SJSA1 (cell line): ENCODE data around the gene NXPH4. TPM values are rescaled to one million over a fixed set of nuclear protein-coding genes. Genes with fewer than 3 reads are reported as not detected.

Source experiments
- DNase-seq, 2 experiments: peaks; one replicate each; pipeline ENCODE4 v3.0.0-alpha.2; 2015 to 2020; ENCODE audit warnings: low spot score in 2 of 2, low read depth in 1 of 2
- H3K27ac ChIP-seq: fragments of 250-450 bp; sonication (Bioruptor Pico); 2 replicates; pipeline ENCODE4 v1.5.1; 2020; ENCODE audit warnings: mild to moderate bottlenecking, moderate library complexity
- H3K27me3 ChIP-seq: fragments of 250-450 bp; sonication (Bioruptor Pico); replicated peaks from 2 replicates; pipeline ENCODE4 v1.5.1; 2020; ENCODE audit warnings: mild to moderate bottlenecking, moderate library complexity
- H3K36me3 ChIP-seq: fragments of 250-450 bp; sonication (Bioruptor Pico); 2 replicates; pipeline ENCODE4 v1.5.1; 2020; ENCODE audit warnings: mild to moderate bottlenecking
- H3K4me1 ChIP-seq: fragments of 250-450 bp; sonication (Bioruptor Pico); replicated peaks from 2 replicates; pipeline ENCODE4 v1.6.1; 2021; ENCODE audit warnings: mild to moderate bottlenecking
- H3K4me3 ChIP-seq: fragments of 250-450 bp; sonication (Bioruptor Pico); 2 replicates; pipeline ENCODE4 v1.5.1; 2020; ENCODE audit warnings: mild to moderate bottlenecking
- H3K9me3 ChIP-seq: fragments of 250-450 bp; sonication (Bioruptor Pico); replicated peaks from 2 replicates; pipeline ENCODE4 v1.5.1; 2020; ENCODE audit warnings: mild to moderate bottlenecking
- total RNA-seq: library from RNA; depleted of rRNA; stranded (reverse); fragments of >200 nt; shearing (Covaris generic); gene quantifications from 2 replicates; pipeline ENCODE4 v1.2.3, GENCODE V29; 2014

The NXPH4 gene
- total RNA-seq, 1 experiment from 2014 or later: 0.13 TPM

DNA sequence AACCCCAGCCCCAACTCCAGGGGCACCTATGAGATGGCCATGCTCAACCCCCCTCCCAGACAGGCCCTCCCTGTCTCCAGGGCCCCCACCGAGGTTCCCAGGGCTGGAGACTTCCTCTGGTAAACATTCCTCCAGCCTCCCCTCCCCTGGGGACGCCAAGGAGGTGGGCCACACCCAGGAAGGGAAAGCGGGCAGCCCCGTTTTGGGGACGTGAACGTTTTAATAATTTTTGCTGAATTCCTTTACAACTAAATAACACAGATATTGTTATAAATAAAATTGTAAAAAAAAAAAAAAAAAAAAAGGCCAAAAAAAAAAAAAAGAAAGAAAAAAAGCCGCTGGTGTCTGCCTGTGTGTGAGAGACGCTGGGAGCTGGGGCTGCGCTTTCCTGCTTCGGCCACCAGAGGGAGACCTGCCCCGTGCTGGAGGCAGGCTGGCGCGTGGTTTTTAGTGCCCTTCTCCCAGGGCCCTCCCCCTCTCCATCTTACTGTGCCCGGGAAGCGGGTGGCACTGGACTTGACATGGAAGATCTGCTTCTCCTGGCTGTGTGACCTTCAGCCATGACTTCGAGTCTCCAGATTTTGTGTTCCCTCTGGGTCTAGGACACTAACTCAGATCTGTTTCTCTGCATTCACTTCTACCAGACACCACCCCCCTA, 3.4 kb upstream of the NXPH4 start:
- Histone ChIP-seq H3K4me3 (no peak overlapping the region), H3K4me1 (peaks cover 32% of the 10 kb centered on the region), H3K27me3 (peaks cover 38% of the 10 kb centered on the region), H3K27ac (no peak overlapping the region), H3K36me3 (peaks cover 49% of the 10 kb centered on the region), H3K9me3 (no peaks in the 10 kb centered on the region; the same call in 1 of the 2 replicates)
- DNase-seq: peak; percentile 72 to 86

DNA sequence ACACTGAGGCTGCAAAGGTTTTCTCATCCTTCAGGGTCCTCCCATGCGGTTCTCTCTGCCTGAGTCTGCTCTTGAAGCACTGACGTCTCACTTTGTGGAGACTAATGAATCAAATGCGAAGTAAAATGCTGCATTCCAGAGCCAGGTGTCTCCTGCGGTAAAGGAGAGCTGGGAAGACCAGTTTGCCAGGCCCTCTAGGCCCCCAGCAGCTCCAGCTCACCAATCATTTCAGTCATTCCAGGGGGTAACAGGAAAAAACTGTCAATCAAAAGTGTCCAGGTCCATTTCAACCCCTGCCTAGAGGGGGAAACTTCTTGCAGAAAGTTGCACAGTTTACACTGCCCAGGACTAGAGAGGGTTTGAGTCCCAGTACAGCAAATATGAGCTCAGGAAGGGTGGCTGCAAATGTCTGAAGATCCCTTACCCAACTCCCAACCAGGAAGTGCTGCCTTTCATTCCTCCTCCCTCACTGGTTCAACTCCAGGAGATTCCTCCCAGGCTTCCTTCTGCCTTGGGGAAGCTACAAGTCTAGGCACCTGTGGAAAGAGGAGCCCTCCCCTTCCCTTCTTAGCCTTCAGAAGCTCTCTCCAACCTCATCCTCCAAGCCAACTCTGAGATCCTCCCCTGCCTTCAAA, 2.7 kb upstream of the NXPH4 start:
- peak in 1 of 2 experiments; percentile 49 for DNase-seq
- H3K4me3 ChIP-seq: no peak overlapping the region
- no peak overlapping the region for H3K27ac ChIP-seq
- H3K9me3 ChIP-seq: no peaks in the 10 kb centered on the region; the same call in 1 of the 2 replicates
- peaks cover 43% of the 10 kb centered on the region for H3K27me3 ChIP-seq
- peaks cover 32% of the 10 kb centered on the region for H3K4me1 ChIP-seq
- peaks cover 44% of the 10 kb centered on the region for H3K36me3 ChIP-seq

- H3K4me3 ChIP-seq: no peak overlapping the region
- no peak overlapping the region for H3K27ac ChIP-seq
- peaks cover 32% of the 10 kb centered on the region for H3K4me1 ChIP-seq
- DNase-seq: peak in 1 of 2 experiments; percentile 68
- peaks cover 39% of the 10 kb centered on the region for H3K36me3 ChIP-seq
- peaks cover 49% of the 10 kb centered on the region for H3K27me3 ChIP-seq
- no peaks in the 10 kb centered on the region; the same call in 1 of the 2 replicates for H3K9me3 ChIP-seq
These were observed 2.2 kb upstream of the NXPH4 start for GRCh38 chr12:57214398-57214781.

DNA sequence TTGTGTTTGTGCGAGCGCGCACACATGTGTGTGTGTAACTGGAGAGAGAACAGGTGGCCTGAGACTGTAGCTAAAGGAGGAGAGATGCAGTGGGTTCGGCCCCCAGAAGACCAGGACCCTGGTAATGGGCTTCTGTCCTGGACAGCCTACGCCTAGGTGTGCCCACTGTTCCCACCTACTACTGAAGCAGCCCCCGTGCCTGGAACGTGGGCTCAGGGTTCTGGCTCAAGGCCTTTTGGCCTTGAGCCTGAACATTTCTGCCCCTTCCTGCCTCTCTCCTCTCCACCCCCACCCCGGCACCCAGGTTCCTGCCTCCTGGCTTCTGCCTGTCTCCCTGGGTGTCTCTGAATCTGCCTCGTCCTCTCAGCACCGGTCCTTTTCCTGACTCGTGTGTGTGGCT, 1.5 kb upstream of the NXPH4 start:
- H3K27me3 ChIP-seq: peaks cover 55% of the 10 kb centered on the region
- DNase-seq: no peak

DNA sequence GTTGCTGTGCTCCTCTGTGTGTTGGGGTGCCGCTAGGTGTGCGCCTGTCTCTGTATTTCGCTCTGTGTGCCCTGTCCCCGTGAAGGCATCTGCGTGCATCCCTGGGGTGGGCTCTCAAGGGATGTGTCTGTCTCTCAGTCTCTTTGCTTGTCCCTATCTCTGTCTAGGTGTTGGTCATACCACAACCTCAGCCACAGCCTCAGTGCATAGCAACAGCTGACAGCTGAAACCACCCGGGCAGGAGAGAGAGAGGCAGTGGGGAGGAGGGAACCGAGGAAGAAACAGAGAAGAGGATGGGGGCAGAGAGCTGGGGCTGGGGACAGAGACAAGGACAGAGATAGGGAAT, 953 bp upstream of the NXPH4 start:
- Histone ChIP-seq H3K4me1 (peaks cover 32% of the 10 kb centered on the region), H3K27ac (no peak overlapping the region), H3K9me3 (no peaks in the 10 kb centered on the region; the same call in 1 of the 2 replicates), H3K36me3 (peaks cover 28% of the 10 kb centered on the region), H3K4me3 (no peak overlapping the region), H3K27me3 (peaks cover 61% of the 10 kb centered on the region)
- DNase-seq: no peak

More for the DNA sequence above, 1.5 kb upstream of the NXPH4 start:
- Histone ChIP-seq H3K36me3 (peaks cover 32% of the 10 kb centered on the region), H3K4me1 (peaks cover 32% of the 10 kb centered on the region), H3K27ac (no peak overlapping the region), H3K9me3 (no peaks in the 10 kb centered on the region; the same call in 1 of the 2 replicates), H3K4me3 (no peak overlapping the region)

GRCh38 chr12:57216921-57217879, 606 bp downstream of the NXPH4 start:
- Histone ChIP-seq H3K4me1 (peaks cover 32% of the 10 kb centered on the region), H3K27ac (no peak overlapping the region), H3K4me3 (peak overlapping the region; percentile 36), H3K36me3 (peaks cover 16% of the 10 kb centered on the region), H3K9me3 (no peaks in the 10 kb centered on the region; the same call in 1 of the 2 replicates), H3K27me3 (peaks cover 76% of the 10 kb centered on the region)
- no peak for DNase-seq

DNA sequence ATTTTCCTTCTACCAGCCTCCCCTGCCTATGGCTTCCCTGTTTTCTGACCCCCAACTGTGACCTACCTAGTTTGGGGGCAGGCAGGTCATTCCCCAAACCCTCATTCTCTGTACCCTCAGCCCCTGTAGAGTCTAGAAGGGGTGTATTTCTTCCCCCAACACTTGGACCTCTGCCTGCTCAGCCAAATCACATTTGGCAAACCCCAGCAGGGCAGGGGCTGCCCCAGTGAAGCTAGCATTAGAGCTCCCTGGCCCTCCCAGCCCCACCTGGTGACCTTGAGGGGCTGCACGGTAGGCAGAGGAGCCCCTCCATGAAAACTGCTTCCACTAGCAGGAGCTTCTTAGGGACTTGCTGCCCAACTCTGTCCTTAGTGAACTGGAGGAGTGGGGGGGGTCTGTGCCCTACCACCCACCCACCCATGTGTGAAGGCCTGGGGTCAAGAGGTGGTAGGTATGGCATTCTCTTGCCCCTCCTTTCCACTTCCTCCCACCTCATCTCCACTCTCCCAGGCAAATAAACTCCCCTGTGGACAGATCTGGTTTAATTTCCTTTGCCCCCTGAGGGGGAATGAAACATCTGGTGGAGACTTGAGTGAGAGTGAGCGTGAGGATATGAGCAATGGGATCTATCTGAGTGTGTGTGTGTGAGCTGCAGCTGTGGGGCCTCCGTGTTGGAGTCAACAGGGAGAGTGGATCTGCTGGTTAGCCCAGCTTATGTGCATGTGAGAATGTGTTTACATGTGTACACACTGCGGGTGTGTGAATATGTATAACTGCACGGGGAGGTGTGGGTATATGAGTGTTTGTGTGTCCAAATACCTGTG, 1.6 kb downstream of the NXPH4 start:
- Histone ChIP-seq H3K4me1 (peaks cover 28% of the 10 kb centered on the region), H3K9me3 (no peaks in the 10 kb centered on the region; the same call in 1 of the 2 replicates), H3K27me3 (peaks cover 76% of the 10 kb centered on the region), H3K27ac (no peak overlapping the region), H3K36me3 (0 out of 2 replicates have a peak, but pooled peaks cover 8% of the 10 kb centered on the region), H3K4me3 (no peak overlapping the region)
- DNase-seq: no peak

DNA sequence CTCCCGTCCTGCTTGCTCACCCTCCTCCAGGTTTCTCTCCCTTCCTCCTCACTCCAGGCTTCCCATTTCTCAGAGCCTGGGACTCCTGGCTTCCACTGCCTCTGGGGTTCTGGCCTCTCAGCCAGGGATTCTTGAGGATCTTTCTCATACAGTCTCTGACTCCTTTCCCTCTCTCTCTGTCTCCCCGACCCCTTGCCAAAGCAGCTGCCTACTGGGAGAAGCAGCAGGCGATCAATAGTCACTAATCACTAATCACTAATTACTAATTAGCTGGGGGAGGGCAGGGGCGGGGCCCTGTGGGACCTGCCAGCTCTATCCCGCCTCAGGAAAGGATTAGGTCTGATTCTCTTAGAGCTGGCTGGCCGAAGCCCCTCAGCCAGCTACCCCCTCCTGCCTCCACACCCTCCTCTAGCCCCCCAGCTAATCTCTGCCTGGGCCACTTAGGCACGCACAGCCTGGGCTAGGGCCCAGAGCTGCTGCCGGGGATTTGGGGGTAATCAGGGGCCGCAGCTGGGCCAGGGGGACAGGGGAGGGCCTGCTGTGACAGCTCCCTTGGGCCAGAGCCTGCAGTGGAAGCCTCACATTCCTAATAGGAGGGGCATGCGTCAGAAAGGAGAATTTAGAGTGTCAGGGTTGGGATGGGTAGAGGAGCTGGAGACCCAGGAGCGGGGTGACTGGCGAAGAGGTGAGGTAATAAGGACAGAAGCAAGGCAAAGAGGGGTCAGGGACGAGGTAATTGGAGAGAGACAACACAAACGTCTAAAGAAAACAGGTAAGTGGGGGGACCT, 2.8 kb downstream of the NXPH4 start:
- peaks cover 74% of the 10 kb centered on the region for H3K27me3 ChIP-seq
- no peak overlapping the region for H3K4me3 ChIP-seq
- no peaks in the 10 kb centered on the region for H3K36me3 ChIP-seq
- H3K4me1 ChIP-seq: peaks cover 23% of the 10 kb centered on the region
- H3K27ac ChIP-seq: no peak overlapping the region
- DNase-seq: no peak
- no peaks in the 10 kb centered on the region; the same call in 1 of the 2 replicates for H3K9me3 ChIP-seq

DNA sequence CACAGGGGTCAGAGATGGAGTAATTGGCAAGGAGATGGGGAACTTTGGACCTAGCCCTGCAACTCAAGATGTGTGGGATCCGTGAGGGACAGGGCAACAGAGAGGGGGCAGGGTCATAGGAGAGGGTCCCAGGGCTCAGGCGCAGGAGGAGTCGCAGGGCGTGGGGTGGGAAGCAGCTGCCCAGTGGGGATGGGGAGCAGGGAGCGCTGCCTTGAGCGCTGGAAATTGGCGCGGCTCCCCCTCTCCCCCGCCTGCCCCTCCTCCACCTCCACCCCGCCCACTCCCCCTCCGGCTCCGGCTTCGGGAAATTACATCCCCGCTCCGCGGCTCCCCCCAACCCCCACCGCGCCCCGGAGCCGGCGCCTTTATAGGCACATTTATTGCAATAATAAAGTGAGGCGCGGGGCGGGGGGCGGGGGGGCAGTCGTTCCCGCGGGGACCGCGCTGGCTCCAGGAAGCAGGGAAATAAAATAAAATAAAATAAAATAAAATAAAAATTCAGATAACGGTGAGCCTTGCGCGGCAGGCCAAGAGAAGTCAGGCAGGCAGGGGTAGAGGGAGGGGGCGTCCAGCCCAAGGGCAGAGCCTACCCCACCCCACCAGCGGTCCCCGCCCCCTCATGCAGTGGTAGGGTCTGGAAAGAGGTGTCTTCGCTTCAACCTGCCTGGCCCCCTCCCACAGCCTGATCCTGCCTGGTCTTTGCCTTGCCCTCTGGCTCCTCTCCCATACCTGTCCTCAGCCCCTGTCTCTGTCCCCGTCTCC, 3.6 kb downstream of the NXPH4 start:
- Histone ChIP-seq H3K9me3 (no peaks in the 10 kb centered on the region; the same call in 1 of the 2 replicates), H3K4me1 (peaks cover 23% of the 10 kb centered on the region), H3K27ac (no peak overlapping the region), H3K36me3 (no peaks in the 10 kb centered on the region), H3K27me3 (peaks cover 66% of the 10 kb centered on the region), H3K4me3 (no peak overlapping the region)
- DNase-seq: no peak

DNA sequence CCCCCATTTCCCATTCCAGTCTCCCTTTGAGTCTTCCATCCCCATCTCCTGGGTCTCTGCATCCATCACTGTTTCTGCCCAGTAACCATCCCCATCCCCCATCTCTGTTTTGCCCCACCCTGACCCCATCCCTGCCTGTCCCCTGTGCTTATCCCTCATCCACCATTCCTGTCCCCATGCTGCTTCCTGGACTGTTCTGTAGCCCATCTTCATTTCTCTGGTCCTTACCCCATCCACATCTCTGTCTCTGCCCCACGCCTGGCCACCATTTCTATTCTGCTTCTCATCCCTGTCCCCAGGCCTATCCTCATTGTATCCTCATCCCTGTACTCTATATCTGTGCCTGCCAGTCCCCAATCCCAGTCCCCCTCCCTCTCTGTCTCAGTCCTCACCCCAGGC, 4.2 kb downstream of the NXPH4 start:
- Histone ChIP-seq H3K4me1 (peaks cover 17% of the 10 kb centered on the region), H3K9me3 (no peaks in the 10 kb centered on the region; the same call in 1 of the 2 replicates), H3K36me3 (no peaks in the 10 kb centered on the region), H3K27ac (no peak overlapping the region), H3K27me3 (peaks cover 60% of the 10 kb centered on the region), H3K4me3 (no peak overlapping the region)
- DNase-seq: no peak

- Histone ChIP-seq H3K27ac (no peak overlapping the region), H3K4me3 (no peak overlapping the region), H3K27me3 (peaks cover 54% of the 10 kb centered on the region), H3K4me1 (peaks cover 12% of the 10 kb centered on the region), H3K9me3 (no peaks in the 10 kb centered on the region; the same call in 1 of the 2 replicates), H3K36me3 (no peaks in the 10 kb centered on the region)
- no peak for DNase-seq
These were observed 4.7 kb downstream of the NXPH4 start for GRCh38 chr12:57221169-57221917.
